ENCODE results near the gene CBARP. TPM values are rescaled to one million over a fixed set of nuclear protein-coding genes. Genes with fewer than 3 reads are reported as not detected.

CBARP gene
- total RNA-seq, 1 donor from 2014 or later, result 4.0 TPM

GRCh38 chr19:1239796-1240737 lies 2.3 kb upstream of the CBARP start:
- peak; percentile 87 for DNase-seq (ENCODE audit: low read depth)

- no peak for DNase-seq (ENCODE audit: low read depth)
Measured at GRCh38 chr19:1239420-1239795, 1.6 kb upstream of the CBARP start.

- DNase-seq (ENCODE audit: low read depth), result no peak
Measured at GRCh38 chr19:1238369-1239303, 831 bp upstream of the CBARP start.

GRCh38 chr19:1237027-1237659 lies 662 bp downstream of the CBARP start:
- DNase-seq (ENCODE audit: low read depth), result no peak

DNA sequence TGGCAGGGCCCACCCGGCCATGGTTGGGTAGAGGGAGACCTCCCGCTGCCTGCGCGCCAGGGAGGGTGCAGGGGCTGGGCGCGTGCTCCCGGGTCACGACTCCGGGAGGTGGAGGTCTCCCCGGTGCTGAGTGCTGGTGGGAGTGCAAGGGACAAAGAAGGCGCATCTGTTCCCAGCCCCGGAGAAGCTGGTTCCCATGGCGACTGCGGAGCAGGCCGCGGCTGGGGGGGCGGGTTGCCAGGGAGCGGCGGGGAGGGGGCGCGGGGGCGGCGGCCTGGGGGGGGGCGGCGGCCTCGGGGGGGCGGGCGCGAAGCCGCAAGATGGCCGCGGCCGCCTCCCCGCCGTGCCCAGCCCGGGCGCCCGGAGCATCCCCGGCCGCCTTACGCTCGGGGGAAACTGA lies 1.2 kb downstream of the CBARP start:
- DNase-seq (ENCODE audit: low read depth), result no peak

DNA sequence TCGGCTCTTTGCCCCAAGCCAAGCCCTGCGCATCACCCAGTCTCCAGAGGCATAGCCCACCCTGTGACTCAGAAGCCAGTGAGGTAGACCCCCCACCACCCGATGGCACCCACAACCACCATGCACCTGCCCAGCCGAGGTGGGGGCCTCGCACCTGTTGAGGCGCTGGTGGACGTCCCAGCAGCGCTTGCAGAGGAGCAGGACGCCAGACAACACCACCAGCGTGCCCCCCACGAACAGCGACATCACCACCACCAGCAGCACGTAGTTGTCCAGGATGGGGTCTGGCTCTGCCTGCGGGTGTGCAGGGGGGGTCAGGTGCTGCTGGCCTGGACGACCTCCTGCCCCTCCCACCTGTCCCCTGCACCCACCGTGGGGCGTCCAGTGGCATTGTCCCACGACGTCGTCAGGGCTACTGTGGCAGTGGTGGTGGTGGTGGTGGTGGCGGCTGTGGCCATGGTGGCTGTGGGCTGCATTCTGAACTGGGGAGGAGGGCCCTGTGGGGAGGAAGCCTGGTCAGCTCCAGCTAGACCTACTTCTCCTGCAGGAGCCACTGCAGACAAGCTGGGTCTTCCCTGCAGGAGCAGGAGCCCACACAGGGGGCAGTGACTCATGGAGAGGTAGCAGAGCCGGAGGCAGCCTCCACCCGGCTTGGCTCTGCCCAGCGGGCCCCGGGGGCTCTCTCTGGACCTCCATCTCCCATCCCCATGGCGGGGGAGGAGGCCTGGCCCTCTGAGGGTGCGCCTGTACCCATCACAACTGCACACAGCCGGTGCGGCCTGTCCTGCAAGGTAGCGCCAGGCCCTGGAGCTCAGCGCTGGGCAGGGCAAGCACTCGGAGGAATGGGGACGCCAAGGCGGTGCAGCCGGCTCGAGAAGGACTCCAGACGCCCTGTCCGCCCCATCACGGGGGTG lies 1.9 kb downstream of the CBARP start:
- DNase-seq (ENCODE audit: low read depth), result no peak

DNA sequence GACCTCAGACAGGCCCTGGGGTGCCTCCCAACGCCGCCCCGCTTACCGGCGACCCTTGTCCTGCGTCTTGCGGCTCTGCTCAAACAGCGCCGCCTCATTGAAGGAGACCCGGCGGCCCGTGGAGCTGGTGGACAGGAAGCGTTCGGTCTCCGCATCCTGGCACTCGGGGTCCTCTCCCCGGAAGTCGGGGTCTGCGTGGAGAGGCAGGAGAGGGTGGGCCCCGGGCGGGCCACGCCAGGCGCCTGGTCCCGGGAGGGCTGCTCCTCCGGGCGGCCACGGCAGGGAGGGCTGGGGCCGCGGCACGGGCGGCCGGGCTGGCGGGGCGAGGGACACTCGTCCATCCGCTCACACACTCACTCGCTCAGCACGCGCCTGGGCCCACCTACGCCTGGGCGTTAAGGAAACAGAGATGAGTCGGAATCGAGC lies 2.8 kb downstream of the CBARP start:
- DNase-seq (ENCODE audit: low read depth), result no peak

- no peak for DNase-seq (ENCODE audit: low read depth)
Measured at GRCh38 chr19:1234051-1234954, 3.5 kb downstream of the CBARP start.

DNA sequence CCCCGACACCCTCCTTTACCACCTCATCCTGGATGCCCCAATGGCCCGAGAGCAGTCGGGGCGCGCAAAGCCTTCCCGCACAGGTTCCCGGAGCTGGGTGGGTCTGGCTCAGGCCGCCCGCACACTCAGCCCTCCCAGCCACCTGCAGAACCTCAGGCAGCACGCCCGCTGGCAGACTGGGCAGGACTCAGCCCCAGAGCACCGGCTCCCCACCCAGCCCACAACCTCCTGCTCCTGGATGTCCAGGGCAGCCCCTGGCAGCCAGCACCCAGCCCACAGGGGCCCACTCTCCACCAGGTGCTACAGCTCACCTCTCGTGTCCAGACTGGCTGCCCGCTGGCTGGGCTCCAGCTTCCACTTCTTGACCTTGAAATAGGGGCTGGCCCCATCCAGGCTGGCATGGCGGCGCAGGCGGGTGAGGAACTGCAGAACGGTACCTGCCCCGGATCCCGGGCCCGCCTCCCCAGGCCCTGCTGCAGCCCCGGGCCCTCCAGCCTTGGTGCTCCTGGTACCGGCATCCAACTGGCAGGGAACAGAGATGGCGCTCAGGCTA lies 4.6 kb downstream of the CBARP start:
- DNase-seq (ENCODE audit: low read depth), result no peak

DNA sequence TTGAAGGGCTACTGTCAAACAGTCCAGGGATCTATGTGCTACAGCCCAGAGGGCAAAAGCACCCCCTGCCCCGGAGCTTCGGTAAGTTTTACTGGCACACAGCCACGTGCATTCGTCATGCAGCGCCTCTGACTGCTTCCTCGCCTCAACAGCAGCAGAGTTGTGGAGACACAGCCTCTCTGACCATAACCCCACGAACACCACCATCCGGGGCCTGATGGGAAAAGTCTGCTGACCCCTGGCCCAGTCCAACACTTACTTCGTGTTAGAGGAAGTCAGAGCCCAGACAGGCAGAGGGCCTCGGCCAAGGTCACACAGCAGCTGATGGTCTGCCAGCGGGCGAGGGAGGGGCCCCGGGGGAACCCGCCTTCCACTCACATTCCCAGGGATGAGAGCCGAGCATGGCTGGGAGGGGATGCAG lies 5.1 kb downstream of the CBARP start:
- no peak for DNase-seq (ENCODE audit: low read depth)

DNA sequence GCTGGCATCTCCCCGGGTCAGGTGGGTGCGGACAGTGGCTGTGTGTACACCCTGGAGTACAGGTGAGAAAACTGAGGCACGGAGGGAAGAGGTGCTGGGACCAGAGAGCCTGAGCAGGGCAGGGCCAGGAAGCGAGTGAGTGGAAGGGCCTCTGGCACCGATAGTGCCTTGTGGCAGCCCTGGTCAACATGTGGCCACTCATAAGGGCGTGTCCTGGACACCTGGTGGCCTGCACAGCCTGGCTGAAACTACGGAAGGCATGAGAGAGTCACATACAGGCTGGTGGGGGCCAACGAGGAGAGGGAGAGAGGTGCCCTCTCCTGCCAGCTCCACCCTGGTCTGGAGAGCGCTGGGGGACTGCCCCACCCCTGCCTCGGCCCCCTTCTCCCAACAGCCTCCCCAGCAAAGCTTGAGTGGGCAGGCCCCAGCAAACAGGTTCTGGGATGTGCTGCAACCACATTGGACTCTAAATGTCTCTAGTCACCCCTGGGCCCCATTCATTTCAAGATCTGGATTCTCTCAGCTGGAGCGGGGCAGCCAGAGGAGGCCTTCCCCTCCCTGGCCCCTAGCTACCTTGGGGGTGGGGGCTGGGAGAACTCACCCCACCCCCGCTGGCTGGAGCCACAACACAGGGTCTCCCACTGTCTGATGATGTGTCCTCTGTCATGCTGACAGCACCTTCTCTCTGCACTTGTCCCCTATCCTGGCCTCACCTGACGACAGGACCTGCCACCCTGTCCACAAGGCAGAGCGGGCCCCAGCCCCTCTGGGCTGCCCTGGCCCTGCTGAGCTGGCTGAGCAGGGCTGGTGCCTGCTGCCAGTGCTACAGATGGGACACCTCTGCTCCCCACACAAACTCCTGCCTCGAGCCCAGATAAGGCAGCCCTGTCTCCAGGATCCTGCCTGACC lies 5.8 kb downstream of the CBARP start:
- no peak for DNase-seq (ENCODE audit: low read depth)

- DNase-seq (ENCODE audit: low read depth), result no peak
Measured at GRCh38 chr19:1230783-1231489, 6.9 kb downstream of the CBARP start.

DNA sequence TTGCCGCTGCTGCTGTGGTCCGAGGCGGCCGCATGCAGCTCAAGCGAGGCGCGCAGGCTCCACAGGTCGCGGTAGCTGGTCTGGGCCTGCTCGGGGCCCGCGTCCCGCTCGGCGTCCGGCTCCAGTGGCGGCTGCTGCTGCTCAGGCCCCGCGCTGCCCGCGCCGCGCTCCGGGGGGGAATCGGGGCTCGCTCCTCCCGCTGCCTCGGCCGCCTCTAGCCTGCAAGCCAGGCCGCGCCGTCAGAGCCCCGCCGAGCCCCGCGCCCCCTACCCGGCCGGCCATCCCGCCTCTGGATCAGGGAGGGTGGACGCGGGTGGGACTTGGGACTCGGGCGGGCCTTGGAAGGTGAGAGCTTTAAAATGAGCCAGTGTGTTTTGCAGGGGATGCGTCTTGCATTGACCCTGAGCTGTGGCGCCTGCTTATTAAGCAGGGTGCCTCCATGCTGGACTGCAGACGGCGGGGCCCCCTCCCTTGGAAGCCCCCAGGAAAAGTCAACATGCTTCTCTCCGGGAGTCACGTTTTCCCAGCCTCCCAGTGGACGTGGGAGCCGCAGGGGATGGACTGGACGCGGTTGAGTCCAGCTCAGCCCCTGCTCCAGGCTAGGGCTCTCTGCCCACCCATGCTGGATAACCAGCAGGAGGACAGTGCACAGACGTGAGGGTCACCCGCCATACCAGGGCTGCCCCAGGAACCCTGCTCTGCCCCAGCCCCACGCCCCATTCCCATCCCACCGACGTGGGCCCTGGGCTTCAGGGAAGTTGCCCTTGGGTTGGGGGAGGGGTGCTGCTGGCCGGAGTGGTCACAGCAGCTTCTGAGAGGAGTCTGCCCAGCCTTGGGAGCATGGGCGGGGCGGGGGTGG lies 7.7 kb downstream of the CBARP start:
- DNase-seq (ENCODE audit: low read depth), result no peak

DNA sequence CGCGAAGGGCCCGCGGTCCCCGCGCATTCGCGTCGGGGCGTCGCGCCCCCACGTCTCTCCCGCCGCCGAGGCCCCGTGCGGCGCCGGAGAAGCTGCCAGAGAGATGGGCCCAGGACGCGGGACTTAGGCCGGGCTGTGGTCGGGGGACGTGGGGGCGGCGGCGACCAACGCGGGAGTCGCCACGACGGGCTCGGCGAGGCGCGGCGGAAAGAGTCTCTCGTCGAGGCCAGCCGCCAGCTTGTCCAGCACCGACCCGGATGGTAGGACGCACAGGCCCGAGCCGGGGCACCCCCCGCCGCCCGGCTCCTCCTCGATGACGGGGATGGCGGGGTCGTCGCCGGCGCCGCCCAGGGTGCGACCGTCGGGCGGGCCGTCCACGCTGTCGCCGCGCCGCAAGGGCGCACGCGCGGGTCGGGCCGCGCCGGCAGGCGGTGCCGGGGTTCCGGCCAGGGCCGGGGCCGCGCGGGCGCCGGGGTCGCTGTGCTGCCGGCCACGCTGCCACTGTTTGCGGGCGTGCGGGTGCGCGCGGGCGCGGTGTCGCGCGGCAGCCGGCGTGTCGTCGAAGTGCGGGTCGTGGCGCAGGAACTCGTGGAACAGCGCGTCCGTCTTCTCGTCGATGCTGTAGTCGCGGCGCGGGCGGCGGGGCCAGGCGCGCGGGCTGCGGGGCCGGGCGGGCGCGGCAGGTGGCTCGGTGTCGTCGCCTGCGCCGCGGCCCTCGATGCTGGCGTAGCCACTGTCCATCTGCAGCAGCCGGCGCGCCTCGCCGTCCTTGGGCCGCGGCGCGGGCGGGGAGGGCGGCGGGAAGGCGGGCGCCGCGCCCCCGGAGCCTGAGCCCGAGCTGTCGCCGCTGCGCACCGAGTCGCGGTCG lies 8.5 kb downstream of the CBARP start:
- DNase-seq (ENCODE audit: low read depth), result no peak
